HepG2 (cell line): Measurements from ENCODE around the gene SPATA25. TPM values are rescaled to one million over a fixed set of nuclear protein-coding genes. Genes with fewer than 3 reads are reported as not detected.

ENCODE experiments used
- HDAC2 ChIP-seq: sonication (generic); formaldehyde crosslinking; IDR thresholded peaks from 2 replicates; pipeline ENCODE4 v1.4.0; 2020; ENCODE audit warnings: missing genetic modification reagents
- HNRNPUL1 ChIP-seq: fragments of 200-400 bp; formaldehyde crosslinking; IDR thresholded peaks from 2 replicates; pipeline ENCODE4 v1.6.1; 2017; ENCODE audit warnings: low read depth, mild to moderate bottlenecking, low read length, moderate library complexity
- KLF15 ChIP-seq: sonication (generic); formaldehyde crosslinking; IDR thresholded peaks from 2 replicates; pipeline ENCODE4 v1.8.1; 2023; ENCODE audit warnings: borderline replicate concordance, mild to moderate bottlenecking, inconsistent platforms, missing genetic modification reagents, mixed read lengths
- MBNL3 ChIP-seq: fragments of 250-450 bp; sonication (Bioruptor Pico); conservative IDR thresholded peaks from 2 replicates; pipeline ENCODE4 v1.8.0; 2022; ENCODE audit warnings: mild to moderate bottlenecking, inconsistent platforms
- TFDP1 ChIP-seq: IDR thresholded peaks from 2 replicates; pipeline ENCODE4 v1.6.1; 2016; ENCODE audit warnings: missing compliant biosample characterization, missing genetic modification reagents, borderline replicate concordance
- ZBTB10 ChIP-seq: sonication (generic); formaldehyde crosslinking; IDR thresholded peaks from 2 replicates; pipeline ENCODE4 v1.4.0; 2020; ENCODE audit warnings: missing genetic modification reagents, borderline replicate concordance
- ZFY ChIP-seq: sonication (generic); formaldehyde crosslinking; IDR thresholded peaks from 2 replicates; pipeline ENCODE4 v1.4.0; 2020; ENCODE audit warnings: missing genetic modification reagents
- ZNF160 ChIP-seq: sonication (generic); formaldehyde crosslinking; IDR thresholded peaks from 2 replicates; pipeline ENCODE4 v1.8.0; 2022; ENCODE audit warnings: mild to moderate bottlenecking, inconsistent platforms, missing genetic modification reagents
- ZNF207 ChIP-seq: fragments of 450-650 bp; IDR thresholded peaks from 2 replicates; pipeline ENCODE4 v1.6.1; 2016; ENCODE audit warnings: antibody characterized with exemption, borderline replicate concordance
- ZNF235 ChIP-seq: sonication (generic); formaldehyde crosslinking; IDR thresholded peaks from 2 replicates; pipeline ENCODE4 v1.8.1; 2023; ENCODE audit warnings: mild to moderate bottlenecking, missing genetic modification reagents, borderline replicate concordance
- ZNF280D ChIP-seq: sonication (generic); formaldehyde crosslinking; IDR thresholded peaks from 2 replicates; pipeline ENCODE4 v1.5.1; 2020; ENCODE audit warnings: mild to moderate bottlenecking, missing genetic modification reagents
- ZNF34 ChIP-seq: sonication (generic); formaldehyde crosslinking; IDR thresholded peaks from 2 replicates; pipeline ENCODE4 v1.4.0; 2020; ENCODE audit warnings: mild to moderate bottlenecking, missing genetic modification reagents, borderline replicate concordance
- ZNF513 ChIP-seq: sonication (generic); formaldehyde crosslinking; conservative IDR thresholded peaks from 2 replicates; pipeline ENCODE4 v1.5.0; 2020; ENCODE audit warnings: missing genetic modification reagents
- ZNF644 ChIP-seq: IDR thresholded peaks from 2 replicates; pipeline ENCODE4 v1.6.1; 2016; ENCODE audit warnings: low read depth
- polyA plus RNA-seq, 8 experiments: library from polyadenylated mRNA; depleted of rRNA in 3 of 8; stranded (reverse) in 7 of 8; unstranded in 1 of 8; fragments of >200 nt; fragmentation: Illumina TruSeq in 4 of 8; extraction: Trizol in 4 of 8; gene quantifications; 2 replicates each; pipeline versions ENCODE4 v1.2.1 to v1.2.3, GENCODE V29; 2011 to 2016; ENCODE audit warnings: low read depth in 4 of 8, missing spikeins in 1 of 8, mixed read lengths in 1 of 8; ENCODE audit not compliant: insufficient read depth in 1 of 8
- total RNA-seq, 5 experiments: library from RNA; depleted of rRNA; stranded (reverse); fragments of >200 nt; fragmentation: Illumina TruSeq; extraction: Trizol; gene quantifications; 2 replicates each; pipeline ENCODE4 v1.2.3, GENCODE V29; 2016; ENCODE audit warnings: low read depth in 1 of 5

SPATA25 gene
- total and polyA plus RNA-seq, 2 of the 13 experiments (the other 11 are each of a cell fraction or from before 2014, with no cell fraction given), result 4.8 to 7.6 TPM

GRCh38 chr20:45890077-45890984 lies 2.9 kb upstream of the SPATA25 start (continued):
- TF ChIP-seq ZBTB10 (CRISPR knock-in tag) (no peak; the same call in 1 of the 2 replicates), ZNF207 (no peak), ZNF644 (peak; percentile 65; the same call in 1 of the 2 replicates), TFDP1 (CRISPR knock-in tag) (peak; percentile 90), ZNF280D (CRISPR knock-in tag) (peak; percentile 62; the same call in 1 of the 2 replicates), ZNF513 (peak; percentile 93), ZFY (CRISPR knock-in tag) (peak; percentile 85), KLF15 (CRISPR knock-in tag) (peak; percentile 64; the same call in 1 of the 2 replicates), HNRNPUL1 (no peak), ZNF235 (CRISPR knock-in tag) (no peak; the same call in 1 of the 2 replicates), HDAC2 (CRISPR knock-in tag) (peak; percentile 81), ZNF160 (CRISPR knock-in tag) (peak; percentile 90), ZNF34 (CRISPR knock-in tag) (no peak), MBNL3 (CRISPR knock-in tag) (no peak)
